ENCODE data around the gene KCNT2. TPM values are rescaled to one million over a fixed set of nuclear protein-coding genes. Genes with fewer than 3 reads are reported as not detected.

Gene KCNT2
- total RNA-seq, 1 experiment from 2014 or later: not detected

DNA sequence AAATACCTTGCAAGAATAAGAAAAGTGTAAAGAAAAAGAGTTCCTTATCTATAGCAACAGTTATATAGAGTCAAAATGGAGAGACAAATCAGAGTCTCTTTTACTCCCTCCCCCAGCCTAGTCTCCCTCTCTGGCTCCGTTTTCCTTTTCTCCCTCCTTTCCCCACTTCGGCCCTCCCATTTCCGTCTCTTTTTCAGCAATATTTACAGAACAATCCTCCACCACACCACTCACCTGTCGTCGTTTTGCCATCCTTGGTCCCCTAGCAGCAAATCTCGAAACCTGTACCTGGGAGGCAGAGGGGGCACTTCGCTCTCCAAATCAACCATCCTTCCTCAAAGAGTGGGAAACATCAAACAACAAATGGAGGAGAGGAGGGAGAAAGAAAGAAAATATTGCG is 259 bp downstream of the KCNT2 start (continued):
- TF ChIP-seq YY1 (IDR thresholded peaks at IDR 0.05; ENCODE audit: extremely low read depth, insufficient replicate concordance, low read depth, low read length): no peak

DNA sequence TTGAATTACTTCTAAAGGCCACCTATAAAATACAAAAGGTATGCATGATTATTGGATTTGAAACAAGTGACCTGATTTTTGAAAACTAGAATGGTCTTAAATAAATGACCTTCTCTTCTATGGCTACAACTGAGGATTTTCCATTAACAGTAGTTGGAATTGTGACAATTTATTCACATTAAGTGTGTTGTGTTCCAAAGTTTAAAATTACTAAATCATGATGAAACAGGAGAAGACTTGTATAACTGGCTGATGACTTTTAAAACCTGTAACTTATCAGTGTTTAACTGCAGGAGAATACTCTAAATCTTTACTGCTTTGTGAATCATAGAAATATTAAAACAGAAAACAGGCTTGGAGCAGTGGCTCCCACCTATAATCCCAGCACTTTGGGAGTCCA is 4.6 kb downstream of the KCNT2 start:
- ChIA-PET POLR2A (no interaction called here), CTCF (no interaction called here), RAD21 (ENCODE audit: low non-redundant PET in 1 of 2, low total read pairs in 2 of 2, uncharacterized antibody in 2 of 2, unreplicated experiment in 2 of 2) (no interaction called here)
- no peak overlapping the region for H3K4me2 ChIP-seq (ENCODE audit: low read length)
- no peaks in the 10 kb centered on the region for H3K27me3 ChIP-seq (ENCODE audit: insufficient read depth, low read length)
- no peak overlapping the region for H3K4me3 ChIP-seq (replicated peaks in 1 of 2; ENCODE audit: low read depth in 1 of 2, low read length in 2 of 2)
- DNase-seq (ENCODE audit: low read depth, low spot score) (no peak), ATAC-seq (no peak)
- no peak overlapping the region for H3K9ac ChIP-seq (ENCODE audit: low read length)
- no peaks in the 10 kb centered on the region for H3K79me2 ChIP-seq (ENCODE audit: insufficient read depth, low read length)
- no peaks in the 10 kb centered on the region for H3K9me3 ChIP-seq (ENCODE audit: control insufficient read depth in 1 of 2, insufficient read depth in 1 of 2, low read depth in 1 of 2, low read length in 2 of 2)
- no peaks in the 10 kb centered on the region for H3K4me1 ChIP-seq (ENCODE audit: control insufficient read depth in 1 of 2, insufficient read depth in 2 of 2, low read length in 2 of 2)
- BruUV-seq (replicated peaks): no TSS peak
- intact Hi-C loops (cut with micrococcal nuclease): no loop called here
- H3K27ac ChIP-seq (ENCODE audit: low read depth, low read length): no peak overlapping the region
- no peaks in the 10 kb centered on the region; the same call in 1 of the 2 replicates for H4K20me1 ChIP-seq (ENCODE audit: insufficient read depth)
- H3K36me3 ChIP-seq (ENCODE audit: control insufficient read depth in 1 of 2, insufficient read depth in 2 of 2, low read length in 2 of 2): no peaks in the 10 kb centered on the region
- no peak overlapping the region for H2AFZ ChIP-seq (ENCODE audit: low read depth, low read length, poor library complexity, severe bottlenecking)
- H3K9me2 ChIP-seq (ENCODE audit: insufficient read depth): no peaks in the 10 kb centered on the region; the same call in 1 of the 2 replicates
- no peak for TF ChIP-seq SIN3A (IDR thresholded peaks at IDR 0.05; ENCODE audit: low read depth)
- no peak for TF ChIP-seq ZNF274 (IDR thresholded peaks at IDR 0.05; ENCODE audit: low read depth, low read length)
- no peak for TF ChIP-seq EZH2phosphoT487 (IDR thresholded peaks at IDR 0.05; ENCODE audit: borderline replicate concordance)
- TF ChIP-seq, protein P1, sequence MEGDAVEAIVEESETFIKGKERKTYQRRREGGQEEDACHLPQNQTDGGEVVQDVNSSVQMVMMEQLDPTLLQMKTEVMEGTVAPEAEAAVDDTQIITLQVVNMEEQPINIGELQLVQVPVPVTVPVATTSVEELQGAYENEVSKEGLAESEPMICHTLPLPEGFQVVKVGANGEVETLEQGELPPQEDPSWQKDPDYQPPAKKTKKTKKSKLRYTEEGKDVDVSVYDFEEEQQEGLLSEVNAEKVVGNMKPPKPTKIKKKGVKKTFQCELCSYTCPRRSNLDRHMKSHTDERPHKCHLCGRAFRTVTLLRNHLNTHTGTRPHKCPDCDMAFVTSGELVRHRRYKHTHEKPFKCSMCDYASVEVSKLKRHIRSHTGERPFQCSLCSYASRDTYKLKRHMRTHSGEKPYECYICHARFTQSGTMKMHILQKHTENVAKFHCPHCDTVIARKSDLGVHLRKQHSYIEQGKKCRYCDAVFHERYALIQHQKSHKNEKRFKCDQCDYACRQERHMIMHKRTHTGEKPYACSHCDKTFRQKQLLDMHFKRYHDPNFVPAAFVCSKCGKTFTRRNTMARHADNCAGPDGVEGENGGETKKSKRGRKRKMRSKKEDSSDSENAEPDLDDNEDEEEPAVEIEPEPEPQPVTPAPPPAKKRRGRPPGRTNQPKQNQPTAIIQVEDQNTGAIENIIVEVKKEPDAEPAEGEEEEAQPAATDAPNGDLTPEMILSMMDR (IDR thresholded peaks at IDR 0.05 in 2 of 3, conservative IDR thresholded peaks at IDR 0.05 in 1 of 3; ENCODE audit: borderline replicate concordance in 1 of 3, insufficient read depth in 1 of 3, low read depth in 2 of 3, low read length in 2 of 3): no peak
- TF ChIP-seq ZFX (IDR thresholded peaks at IDR 0.05): no peak
- TF ChIP-seq ELF1 (IDR thresholded peaks at IDR 0.05; ENCODE audit: borderline replicate concordance, low read depth): no peak
- no peak for TF ChIP-seq SP1 (IDR thresholded peaks at IDR 0.05; ENCODE audit: low read depth)
- no peak for TF ChIP-seq YY1 (IDR thresholded peaks at IDR 0.05; ENCODE audit: extremely low read depth, insufficient replicate concordance, low read depth, low read length)
- TF ChIP-seq, protein P2, sequence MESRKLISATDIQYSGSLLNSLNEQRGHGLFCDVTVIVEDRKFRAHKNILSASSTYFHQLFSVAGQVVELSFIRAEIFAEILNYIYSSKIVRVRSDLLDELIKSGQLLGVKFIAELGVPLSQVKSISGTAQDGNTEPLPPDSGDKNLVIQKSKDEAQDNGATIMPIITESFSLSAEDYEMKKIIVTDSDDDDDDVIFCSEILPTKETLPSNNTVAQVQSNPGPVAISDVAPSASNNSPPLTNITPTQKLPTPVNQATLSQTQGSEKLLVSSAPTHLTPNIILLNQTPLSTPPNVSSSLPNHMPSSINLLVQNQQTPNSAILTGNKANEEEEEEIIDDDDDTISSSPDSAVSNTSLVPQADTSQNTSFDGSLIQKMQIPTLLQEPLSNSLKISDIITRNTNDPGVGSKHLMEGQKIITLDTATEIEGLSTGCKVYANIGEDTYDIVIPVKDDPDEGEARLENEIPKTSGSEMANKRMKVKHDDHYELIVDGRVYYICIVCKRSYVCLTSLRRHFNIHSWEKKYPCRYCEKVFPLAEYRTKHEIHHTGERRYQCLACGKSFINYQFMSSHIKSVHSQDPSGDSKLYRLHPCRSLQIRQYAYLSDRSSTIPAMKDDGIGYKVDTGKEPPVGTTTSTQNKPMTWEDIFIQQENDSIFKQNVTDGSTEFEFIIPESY (IDR thresholded peaks at IDR 0.05; ENCODE audit: extremely low read depth, insufficient replicate concordance, low read length): no peak
- no peak for TF ChIP-seq CEBPB (IDR thresholded peaks at IDR 0.05; ENCODE audit: low read depth)
- TF ChIP-seq, protein P3, sequence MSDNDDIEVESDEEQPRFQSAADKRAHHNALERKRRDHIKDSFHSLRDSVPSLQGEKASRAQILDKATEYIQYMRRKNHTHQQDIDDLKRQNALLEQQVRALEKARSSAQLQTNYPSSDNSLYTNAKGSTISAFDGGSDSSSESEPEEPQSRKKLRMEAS (IDR thresholded peaks at IDR 0.05): no peak
- TF ChIP-seq POLR2A (IDR thresholded peaks at IDR 0.05; ENCODE audit: borderline replicate concordance, extremely low read depth, insufficient read depth, insufficient read length): no peak
- TF ChIP-seq, protein P4, sequence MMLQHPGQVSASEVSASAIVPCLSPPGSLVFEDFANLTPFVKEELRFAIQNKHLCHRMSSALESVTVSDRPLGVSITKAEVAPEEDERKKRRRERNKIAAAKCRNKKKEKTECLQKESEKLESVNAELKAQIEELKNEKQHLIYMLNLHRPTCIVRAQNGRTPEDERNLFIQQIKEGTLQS (IDR thresholded peaks at IDR 0.05): no peak

All from HCT116 (cell line).